Activated CD4-positive, alpha-beta T cell treated with anti-CD3 and anti-CD28 coated beads, Interleukin-2, Interleukin-6, amounts not matched to agents 100 ng/mL and 50 ng/mL, durations not matched to agents 16 hours and 8 hours (primary cell): ENCODE results near the gene SPCS1.

Experiments
- DNase-seq: peaks from one replicate; pipeline ENCODE4 v3.0.0-alpha.2; 2020

The SPCS1 gene

GRCh38 chr3:52733256-52733891, 27.5 kb downstream of the SPCS1 start:
- DNase-seq, result no peak

- no peak for DNase-seq
These were observed 33.8 kb downstream of the SPCS1 start for GRCh38 chr3:52739730-52740129.

- DNase-seq, result peak; percentile 34
These were observed 36.6 kb downstream of the SPCS1 start for GRCh38 chr3:52742418-52743041.

- DNase-seq, result no peak
These were observed 37.2 kb downstream of the SPCS1 start for GRCh38 chr3:52743152-52743551.

- DNase-seq, result no peak
These were observed 37.8 kb downstream of the SPCS1 start for GRCh38 chr3:52743721-52744120.

- no peak for DNase-seq
These were observed 46.2 kb downstream of the SPCS1 start for GRCh38 chr3:52752045-52752660.

GRCh38 chr3:52754373-52754772, 48.5 kb downstream of the SPCS1 start:
- no peak for DNase-seq

- DNase-seq, result no peak
These were observed 50.2 kb downstream of the SPCS1 start for GRCh38 chr3:52756141-52756540.
